Mesodermal cell (in vitro differentiated cells): ENCODE results near the gene PSPH.

ENCODE experiments used
- H3K27ac ChIP-seq: 2 replicates; pipeline ENCODE4 v1.7.0; 2013; ENCODE audit warnings: mild to moderate bottlenecking, low read depth, low read length, moderate library complexity; ENCODE audit not compliant: severe bottlenecking
- H3K36me3 ChIP-seq: 2 replicates; pipeline ENCODE4 v1.7.1; 2013; ENCODE audit warnings: mild to moderate bottlenecking, low read length, moderate library complexity; ENCODE audit not compliant: control insufficient read depth, insufficient read depth
- H3K4me1 ChIP-seq: one replicate; pipeline ENCODE4 v1.7.1; 2013; ENCODE audit warnings: mild to moderate bottlenecking, low read length; ENCODE audit not compliant: insufficient read depth, control insufficient read depth, poor library complexity, severe bottlenecking
- H3K4me3 ChIP-seq: 2 replicates; pipeline ENCODE4 v1.7.0; 2013; ENCODE audit warnings: low read length, control low read depth, mild to moderate bottlenecking; ENCODE audit not compliant: insufficient read depth, poor library complexity, severe bottlenecking; ENCODE audit errors: extremely low read depth
- H3K9me3 ChIP-seq: 2 replicates; pipeline ENCODE4 v1.7.1; 2013; ENCODE audit warnings: mild to moderate bottlenecking, low read length, moderate library complexity; ENCODE audit not compliant: control insufficient read depth
- WGBS, 2 experiments: methylation state at CpG; one replicate each; pipeline ENCODE4 v1.1.5; 2013; ENCODE audit warnings: missing lambda C conversion rate in 2 of 2; ENCODE audit not compliant: insufficient coverage in 2 of 2; 5-methylcytosine and 5-hydroxymethylcytosine counted together

The PSPH gene

GRCh38 chr7:56003749-56004148 lies 47.5 kb downstream of the PSPH start:
- Histone ChIP-seq H3K4me3 (no peak overlapping the region), H3K9me3 (no peaks in the 10 kb centered on the region), H3K4me1 (no peaks in the 10 kb centered on the region), H3K36me3 (peaks cover 7% of the 10 kb centered on the region), H3K27ac (no peak overlapping the region)
- 91 to 93% methylated on average over 4 of the region's 4 CpGs for WGBS, 2 experiments

- H3K27ac ChIP-seq, result no peak overlapping the region
- H3K4me3 ChIP-seq, result no peak overlapping the region
- no peaks in the 10 kb centered on the region for H3K4me1 ChIP-seq
- H3K9me3 ChIP-seq, result no peaks in the 10 kb centered on the region
- H3K36me3 ChIP-seq, result peaks cover 41% of the 10 kb centered on the region
- WGBS, 2 experiments, result 90 to 94% methylated on average over 4 to 7 of the region's 8 CpGs
Observed at GRCh38 chr7:55996856-55997500, 54.3 kb downstream of the PSPH start.

GRCh38 chr7:55992346-55992745 lies 58.9 kb downstream of the PSPH start:
- 50% methylated on average over 2 of the region's 3 CpGs for WGBS, 2 experiments
- Histone ChIP-seq H3K9me3 (no peaks in the 10 kb centered on the region), H3K27ac (no peak overlapping the region), H3K4me1 (no peaks in the 10 kb centered on the region), H3K36me3 (peaks cover 51% of the 10 kb centered on the region), H3K4me3 (no peak overlapping the region)

DNA sequence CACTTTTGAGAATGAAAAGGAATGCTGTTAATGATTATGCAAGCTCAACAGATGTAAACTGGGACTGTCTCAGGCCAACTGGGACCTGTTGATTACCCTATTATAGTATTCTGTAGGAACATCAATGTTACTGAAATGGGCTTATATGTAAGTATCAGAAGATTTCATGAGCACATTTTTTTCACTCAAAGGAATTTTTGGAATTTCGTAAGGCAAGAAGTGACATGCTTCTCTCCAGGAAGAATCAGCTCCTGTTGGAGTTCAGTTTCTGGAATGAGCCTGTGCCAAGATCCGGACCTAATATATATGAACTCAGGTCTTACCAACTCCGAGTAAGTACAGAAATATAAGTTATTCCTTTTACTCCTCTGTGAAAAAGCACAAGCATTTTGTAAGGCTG lies 67.7 kb downstream of the PSPH start:
- Histone ChIP-seq H3K27ac (no peak overlapping the region), H3K9me3 (no peaks in the 10 kb centered on the region), H3K4me1 (no peaks in the 10 kb centered on the region), H3K36me3 (peaks cover 82% of the 10 kb centered on the region), H3K4me3 (no peak overlapping the region)
- WGBS, 2 experiments, result 94 to 100% methylated on average over 2 to 3 of the region's 3 CpGs

- peaks cover 69% of the 10 kb centered on the region for H3K36me3 ChIP-seq
- H3K4me3 ChIP-seq, result no peak overlapping the region
- WGBS, 2 experiments, result 100% methylated on average over 2 of the region's 3 CpGs
- no peaks in the 10 kb centered on the region for H3K4me1 ChIP-seq
- H3K9me3 ChIP-seq, result no peaks in the 10 kb centered on the region
- no peak overlapping the region for H3K27ac ChIP-seq
Observed at GRCh38 chr7:55980266-55980665, 71.0 kb downstream of the PSPH start.

- Histone ChIP-seq H3K4me1 (no peaks in the 10 kb centered on the region), H3K36me3 (peaks cover 47% of the 10 kb centered on the region), H3K4me3 (no peak overlapping the region), H3K27ac (no peak overlapping the region), H3K9me3 (no peaks in the 10 kb centered on the region)
- 82 to 100% methylated on average over 1 to 2 of the region's 4 CpGs for WGBS, 2 experiments
Observed at GRCh38 chr7:55977831-55978230, 73.4 kb downstream of the PSPH start.

- 85 to 100% methylated on average over 3 to 4 of the region's 7 CpGs for WGBS, 2 experiments
- Histone ChIP-seq H3K4me1 (peaks cover 2% of the 10 kb centered on the region), H3K4me3 (no peak overlapping the region), H3K27ac (no peak overlapping the region), H3K9me3 (no peaks in the 10 kb centered on the region), H3K36me3 (peaks cover 31% of the 10 kb centered on the region)
Observed at GRCh38 chr7:55975988-55976633, 75.1 kb downstream of the PSPH start.

DNA sequence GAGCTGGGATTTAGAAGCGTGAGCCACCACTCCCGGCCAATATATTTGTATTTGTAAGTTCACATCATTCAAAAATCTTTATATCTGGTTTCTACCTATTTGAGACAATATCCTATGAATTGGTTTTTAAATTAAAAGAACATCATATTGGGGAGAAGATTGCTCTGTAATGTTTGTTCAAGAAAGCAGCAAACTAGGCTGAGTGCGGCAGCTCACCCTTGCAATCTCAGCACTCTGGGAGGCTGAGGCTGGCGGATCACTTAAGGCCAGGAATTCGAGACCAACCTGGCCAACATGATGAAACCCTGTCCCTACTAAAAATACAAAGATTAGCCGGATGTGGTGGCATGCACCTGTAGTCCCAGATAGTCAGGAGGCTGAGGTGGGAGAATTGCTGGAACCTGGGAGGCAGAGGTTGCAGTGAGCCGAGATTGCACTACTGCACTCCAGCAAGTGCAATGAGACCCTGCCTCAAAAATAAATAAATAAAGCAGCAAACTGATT lies 77.4 kb downstream of the PSPH start:
- Histone ChIP-seq H3K36me3 (peaks cover 15% of the 10 kb centered on the region), H3K4me1 (peaks cover 7% of the 10 kb centered on the region), H3K27ac (no peak overlapping the region), H3K4me3 (no peak overlapping the region), H3K9me3 (no peaks in the 10 kb centered on the region)
- WGBS, 2 experiments, result 82 to 100% methylated on average over 3 to 4 of the region's 7 CpGs

GRCh38 chr7:55970978-55971377 lies 80.3 kb downstream of the PSPH start:
- no peaks in the 10 kb centered on the region for H3K9me3 ChIP-seq
- 86 to 93% methylated on average over 5 of the region's 8 CpGs for WGBS, 2 experiments
- no peak overlapping the region for H3K27ac ChIP-seq
- peaks cover 21% of the 10 kb centered on the region for H3K36me3 ChIP-seq
- H3K4me3 ChIP-seq, result no peak overlapping the region
- peaks cover 7% of the 10 kb centered on the region for H3K4me1 ChIP-seq

DNA sequence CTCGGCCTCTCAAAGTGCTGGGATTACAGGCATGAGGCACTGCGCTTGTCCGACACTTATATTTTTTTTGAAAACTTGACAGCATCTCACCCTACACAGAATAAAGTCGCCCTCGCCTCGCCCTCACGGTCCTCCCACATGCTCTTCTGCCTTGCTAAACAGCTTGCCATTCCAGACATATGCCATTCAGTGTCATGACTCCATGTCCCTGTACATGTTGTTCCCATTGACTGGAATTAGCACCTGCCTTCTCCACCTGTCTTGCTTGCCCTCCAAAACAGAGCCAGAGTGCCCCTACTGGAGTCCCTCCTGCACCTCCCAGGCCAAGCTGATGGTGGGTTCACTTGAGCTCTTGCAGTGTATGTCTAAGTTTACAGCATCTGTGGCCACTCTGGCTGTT lies 80.7 kb downstream of the PSPH start:
- H3K9me3 ChIP-seq, result no peaks in the 10 kb centered on the region
- H3K27ac ChIP-seq, result no peak overlapping the region
- H3K4me1 ChIP-seq, result peaks cover 7% of the 10 kb centered on the region
- H3K36me3 ChIP-seq, result peaks cover 24% of the 10 kb centered on the region
- 78 to 85% methylated on average over 5 to 7 of the region's 7 CpGs for WGBS, 2 experiments
- no peak overlapping the region for H3K4me3 ChIP-seq

GRCh38 chr7:55969391-55969790 lies 81.9 kb downstream of the PSPH start:
- H3K27ac ChIP-seq, result no peak overlapping the region
- H3K4me1 ChIP-seq, result peaks cover 7% of the 10 kb centered on the region
- no peak overlapping the region for H3K4me3 ChIP-seq
- no peaks in the 10 kb centered on the region for H3K9me3 ChIP-seq
- H3K36me3 ChIP-seq, result peaks cover 24% of the 10 kb centered on the region
- WGBS, 2 experiments, result 91 to 99% methylated on average over 8 of the region's 11 CpGs
